GM12878 (cell line): ENCODE measurements around the gene CIAO2A. TPM values are rescaled to one million over a fixed set of nuclear protein-coding genes. Genes with fewer than 3 reads are reported as not detected.
"Not testable (repeated sequence)": the region's sequence is repeated elsewhere in the genome, so short reads cannot be mapped to it uniquely, and the experiment has no call there.

Source experiments
- ATAC-seq: fragments of 200-7000 bp; cut with Tn5 transposase; 3 replicates; pipeline ENCODE4 v1.9.1; 2020; ENCODE audit warnings: mild to moderate bottlenecking, moderate library complexity
- BruUV-seq: library from RNA; stranded (reverse); fragments of 400-500 nt; replicated peaks from 2 replicates; lab custom pipeline; 2021; lab: Mats Ljungman, UMichigan
- CTCF ChIA-PET: fragments of 300-600 bp; sonication (Branson Sonifier 250); formaldehyde crosslinking; extraction: SDS; loops from one replicate; lab custom pipeline; 2021; ENCODE audit warnings: inconsistent platforms; lab: Yijun Ruan, JAX
- POLR2A ChIA-PET: fragments of 350-600 bp; formaldehyde crosslinking; extraction: SDS; loops from one replicate; lab custom pipeline; 2021; ENCODE audit warnings: inconsistent platforms; lab: Charles Lee
- RAD21 ChIA-PET: fragments of 300-600 bp; sonication (Branson Sonifier 250); formaldehyde crosslinking; loops from one replicate; lab custom pipeline; 2023; ENCODE audit warnings: antibody characterized with exemption; ENCODE audit not compliant: unreplicated experiment; lab: Charles Lee
- SMC1A ChIA-PET: fragments of 300-600 bp; sonication (Branson Sonifier 250); formaldehyde crosslinking; loops from one replicate; lab custom pipeline; 2023; ENCODE audit not compliant: unreplicated experiment, uncharacterized antibody; lab: Charles Lee
- DNase-seq: peaks from one replicate; pipeline ENCODE4 v3.0.0-alpha.2; 2011; ENCODE audit warnings: low read depth, low spot score
- FAIRE-seq: peaks from 3 replicates; lab custom pipeline; 2011; peaks lifted over from hg19 to GRCh38; lab: Jason Lieb, UNC
- H2AFZ ChIP-seq: 2 replicates; pipeline ENCODE4 v1.6.0; 2011; ENCODE audit warnings: low read depth, low read length, control low read depth; ENCODE audit not compliant: control insufficient read depth
- H3K27ac ChIP-seq: 2 replicates; pipeline ENCODE4 v1.5.1; 2011; ENCODE audit warnings: control low read depth; ENCODE audit not compliant: control insufficient read depth, insufficient read depth
- H3K27me3 ChIP-seq, 2 experiments: replicated peaks in 1 of 2; 2 replicates each; pipeline versions ENCODE4 v1.6.0 to v1.6.1; 2011; ENCODE audit warnings: low read length in 1 of 2; ENCODE audit not compliant: control insufficient read depth in 2 of 2, insufficient read depth in 2 of 2
- H3K36me3 ChIP-seq, 2 experiments: 2 replicates each; pipeline ENCODE4 v1.5.1; 2011; ENCODE audit warnings: low read length in 1 of 2; ENCODE audit not compliant: control insufficient read depth in 2 of 2, insufficient read depth in 2 of 2
- H3K4me1 ChIP-seq: 2 replicates; pipeline ENCODE4 v1.6.1; 2011; ENCODE audit warnings: mild to moderate bottlenecking, low read length, moderate library complexity, mixed read lengths; ENCODE audit not compliant: control insufficient read depth, insufficient read depth
- H3K4me2 ChIP-seq: 2 replicates; pipeline ENCODE4 v1.6.0; 2011; ENCODE audit warnings: control low read depth; ENCODE audit not compliant: control insufficient read depth, insufficient read depth
- H3K4me3 ChIP-seq: fragments of 200-600 bp; sonication (generic); 2 replicates; pipeline ENCODE4 v1.5.1; 2016
- H3K79me2 ChIP-seq: 2 replicates; pipeline ENCODE4 v1.6.0; 2011; ENCODE audit warnings: low read length; ENCODE audit not compliant: control insufficient read depth, insufficient read depth
- H3K9ac ChIP-seq: 2 replicates; pipeline ENCODE4 v1.8.0; 2011; ENCODE audit warnings: low read length, control low read depth, mixed read lengths; ENCODE audit not compliant: control insufficient read depth, insufficient read depth
- H3K9me3 ChIP-seq: replicated peaks from 3 replicates; pipeline ENCODE4 v1.5.1; 2011; ENCODE audit warnings: mild to moderate bottlenecking, low read length; ENCODE audit not compliant: control insufficient read depth, insufficient read depth
- H4K20me1 ChIP-seq: 2 replicates; pipeline ENCODE4 v1.6.0; 2011; ENCODE audit not compliant: control insufficient read depth, insufficient read depth
- CHD2 ChIP-seq: IDR thresholded peaks from 2 replicates; pipeline ENCODE4 v1.6.1; 2011; ENCODE audit warnings: low read depth, low read length, improper control_type of control experiment, borderline replicate concordance
- GABPA ChIP-seq: IDR thresholded peaks from 2 replicates; pipeline ENCODE4 v1.6.1; 2014; ENCODE audit warnings: antibody characterized with exemption, low read depth, mild to moderate bottlenecking, inconsistent platforms
- POLR2AphosphoS5 ChIP-seq: IDR thresholded peaks from 2 replicates; pipeline ENCODE4 v1.6.1; 2011; ENCODE audit warnings: mild to moderate bottlenecking, low read length, inconsistent platforms
- RUNX3 ChIP-seq: IDR thresholded peaks from 2 replicates; pipeline ENCODE4 v1.6.1; 2012; ENCODE audit warnings: low read length, inconsistent platforms
- SMARCA5 ChIP-seq: fragments of 450-650 bp; IDR thresholded peaks from 2 replicates; pipeline ENCODE4 v1.6.1; 2017; ENCODE audit warnings: mild to moderate bottlenecking
- WGBS: methylation state at CpG from one replicate; pipeline ENCODE4 v1.1.6; 2016; ENCODE audit warnings: low lambda C conversion rate; ENCODE audit not compliant: insufficient replicate concordance, insufficient coverage; ENCODE audit errors: missing lambda C conversion rate; 5-methylcytosine and 5-hydroxymethylcytosine counted together
- in situ Hi-C: fragments of 300-500 bp; cut with MboI; formaldehyde crosslinking; loops from 9 replicates; pipeline ENCODE4 v1.14.3; 2018; ENCODE audit warnings: mixed read lengths
- intact Hi-C: fragments of 100-400 bp; cut with micrococcal nuclease; formaldehyde crosslinking; loops from one replicate; pipeline ENCODE4 v1.14.2; 2022; ENCODE audit not compliant: unreplicated experiment
- polyA plus RNA-seq, 11 experiments: library from polyadenylated mRNA; depleted of rRNA in 4 of 11; unstranded in 6 of 11; stranded (reverse) in 5 of 11; fragments of >200 nt; fragmentation: Nextera tagmentation in 4 of 11; fragmentation: Illumina TruSeq in 1 of 11; extraction: Ambion mirVana in 4 of 11; extraction: Trizol in 1 of 11; gene quantifications; 1 replicate in 1 of 11; 2 replicates in 10 of 11; pipeline versions ENCODE4 v1.2.1 to v1.2.3, GENCODE V29; 2011 to 2016; ENCODE audit warnings: inconsistent platforms in 2 of 11, missing spikeins in 2 of 11, low read depth in 1 of 11
- total RNA-seq, 4 experiments: library from RNA; depleted of rRNA in 3 of 4; stranded (reverse); fragments of >200 nt in 3 of 4; fragmentation: Illumina TruSeq in 1 of 4; extraction: Trizol in 1 of 4; gene quantifications; 2 replicates each; pipeline versions ENCODE4 v1.2.1 to v1.2.3, GENCODE V29; 2013 to 2021
- TF ChIP-seq, protein P1 (sequence below): IDR thresholded peaks from 2 replicates; pipeline ENCODE4 v1.6.1; 2011; ENCODE audit warnings: mild to moderate bottlenecking, low read depth, low read length, moderate library complexity; ENCODE audit not compliant: insufficient replicate concordance

CIAO2A gene
- total and polyA plus RNA-seq, 10 of the 15 experiments (the other 5 are each of a cell fraction or from before 2014, with no cell fraction given) = 94.5 to 400 (median 204) TPM

DNA sequence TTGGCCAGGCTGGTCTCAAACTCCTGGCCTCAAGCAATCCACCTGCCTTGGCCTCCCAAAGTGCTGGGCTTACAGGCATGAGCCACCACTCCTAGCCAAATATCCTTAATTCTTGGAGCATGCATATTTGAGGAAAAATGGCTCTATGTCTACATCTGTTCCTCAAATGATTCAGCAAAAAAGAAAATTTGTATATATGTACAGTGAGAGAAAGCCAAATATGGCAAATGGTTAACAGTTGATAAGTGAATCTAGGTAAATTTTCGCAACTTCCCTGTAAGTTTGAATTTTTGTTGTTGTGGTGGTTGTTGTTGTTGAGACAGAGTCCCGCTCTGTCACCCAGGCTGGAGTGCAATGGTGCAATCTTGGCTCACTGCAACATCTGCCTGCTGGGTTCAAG lies 34.5 kb downstream of the CIAO2A start:
- intact Hi-C loops, RAD21 ChIA-PET, H3K27me3 ChIP-seq, SMC1A ChIA-PET, POLR2A ChIA-PET, BruUV-seq, H3K4me3 ChIP-seq, H3K9me3 ChIP-seq, H4K20me1 ChIP-seq, CTCF ChIA-PET, DNase-seq, H3K4me2 ChIP-seq, H3K79me2 ChIP-seq, H2AFZ ChIP-seq, H3K36me3 ChIP-seq, ATAC-seq, H3K4me1 ChIP-seq, FAIRE-seq, H3K27ac ChIP-seq, in situ Hi-C loops, H3K9ac ChIP-seq: not testable (repeated sequence)
- WGBS = 93% methylated on average over 2 of the region's 2 CpGs

DNA sequence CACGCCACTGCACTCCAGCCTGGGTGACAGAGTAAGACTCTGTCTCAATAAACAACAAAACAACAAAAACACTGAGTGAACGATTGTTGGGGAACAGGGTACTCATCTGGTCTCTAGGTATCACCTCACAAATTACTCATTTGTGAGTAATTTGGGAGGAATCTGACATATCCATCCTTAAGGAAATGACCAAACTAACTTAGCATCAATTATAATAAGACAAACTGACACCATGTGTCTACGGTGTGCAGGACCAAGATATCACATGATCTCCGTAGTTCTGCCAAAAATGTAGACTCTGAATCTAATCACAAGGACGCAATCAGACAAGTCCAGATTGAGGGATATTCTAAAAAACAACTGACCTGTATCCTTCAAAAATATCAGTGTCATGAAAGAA lies 35.4 kb downstream of the CIAO2A start:
- in situ Hi-C loops = no loop called here
- Histone ChIP-seq H3K9me3 (no peaks in the 10 kb centered on the region), H3K9ac (no peak overlapping the region), H3K79me2 (no peaks in the 10 kb centered on the region), H2AFZ (no peak overlapping the region), H3K4me2 (no peak overlapping the region)
- POLR2A ChIA-PET = no interaction called here
- no TSS peak for BruUV-seq
- TF ChIP-seq CHD2 (no peak), GABPA (no peak), RUNX3 (no peak), POLR2AphosphoS5 (no peak), SMARCA5 (no peak)
- TF ChIP-seq, protein P1, sequence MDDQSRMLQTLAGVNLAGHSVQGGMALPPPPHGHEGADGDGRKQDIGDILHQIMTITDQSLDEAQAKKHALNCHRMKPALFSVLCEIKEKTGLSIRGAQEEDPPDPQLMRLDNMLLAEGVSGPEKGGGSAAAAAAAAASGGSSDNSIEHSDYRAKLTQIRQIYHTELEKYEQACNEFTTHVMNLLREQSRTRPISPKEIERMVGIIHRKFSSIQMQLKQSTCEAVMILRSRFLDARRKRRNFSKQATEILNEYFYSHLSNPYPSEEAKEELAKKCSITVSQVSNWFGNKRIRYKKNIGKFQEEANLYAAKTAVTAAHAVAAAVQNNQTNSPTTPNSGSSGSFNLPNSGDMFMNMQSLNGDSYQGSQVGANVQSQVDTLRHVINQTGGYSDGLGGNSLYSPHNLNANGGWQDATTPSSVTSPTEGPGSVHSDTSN = no peak
- TF ChIP-seq, all 136 proteins: peak for 0
- no peaks in the 10 kb centered on the region for H3K4me1 ChIP-seq
- CTCF ChIA-PET = interaction anchor here (1.0 kb wide), 1 partner anchor 12 kb away, joined by 3 read pairs; the partner anchor contains the start of gene DAPK2
- WGBS = 73% methylated on average over 5 of the region's 5 CpGs
- intact Hi-C loops = no loop called here
- no peaks in the 10 kb centered on the region for H3K36me3 ChIP-seq
- H4K20me1 ChIP-seq = no peaks in the 10 kb centered on the region
- SMC1A ChIA-PET = interaction anchor here (1.0 kb wide), 1 partner anchor 29 kb away, joined by 3 read pairs; no protein-coding TSS in a partner anchor
- no peak for DNase-seq
- no peak overlapping the region for H3K27ac ChIP-seq
- no peak for FAIRE-seq
- ATAC-seq = no peak
- no peak overlapping the region for H3K4me3 ChIP-seq
- H3K27me3 ChIP-seq = no peaks in the 10 kb centered on the region
- RAD21 ChIA-PET = no interaction called here

DNA sequence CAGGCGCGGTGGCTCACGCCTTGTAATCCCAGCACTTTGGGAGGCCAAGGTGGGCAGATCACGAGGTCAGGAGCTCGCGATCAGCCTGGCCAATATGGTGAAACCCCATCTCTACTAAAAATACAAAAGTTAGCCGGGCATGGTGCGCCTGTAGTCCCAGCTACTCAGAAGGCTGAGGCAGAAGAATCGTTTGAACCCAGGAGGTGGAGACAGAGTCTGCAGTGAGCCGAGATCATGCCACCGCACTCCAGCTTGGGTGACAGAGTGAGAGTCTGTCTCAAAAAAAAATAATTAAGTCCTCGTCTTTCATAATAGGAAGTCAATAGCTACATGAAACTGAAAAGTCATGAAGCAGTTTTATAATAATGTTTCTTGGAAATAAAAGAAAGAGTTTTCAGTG lies 40.0 kb downstream of the CIAO2A start:
- H3K79me2 ChIP-seq, H4K20me1 ChIP-seq, BruUV-seq, ATAC-seq, in situ Hi-C loops, intact Hi-C loops, H3K27ac ChIP-seq, H3K27me3 ChIP-seq, POLR2A ChIA-PET, H3K9ac ChIP-seq, H3K9me3 ChIP-seq, H3K4me2 ChIP-seq, DNase-seq, H3K4me3 ChIP-seq, H2AFZ ChIP-seq, H3K4me1 ChIP-seq, H3K36me3 ChIP-seq, FAIRE-seq: not testable (repeated sequence)
- WGBS = 71% methylated on average over 12 of the region's 12 CpGs
- ChIA-PET RAD21 (interaction anchor here (0.9 to 1.4 kb wide), 2 partner anchors 12 to 14 kb away, joined by 3 to 4 read pairs; no protein-coding TSS in a partner anchor), SMC1A (interaction anchor here (0.6 to 2.5 kb wide), 3 partner anchors 11 to 301 kb away, joined by 3 to 8 read pairs (median 3); no protein-coding TSS in a partner anchor), CTCF (interaction anchor here (0.9 to 1.8 kb wide), 3 partner anchors 9 to 14 kb away, joined by 3 to 8 read pairs (median 4); no protein-coding TSS in a partner anchor)
